Activated CD4-positive, CD25-positive, alpha-beta regulatory T cell (primary cell): ENCODE results near the gene TM9SF4.

Experiments used
- DNase-seq, 4 experiments: peaks; one replicate each; lab custom pipeline; 2025; lab: John Stamatoyannopoulos, UW

The TM9SF4 gene

DNA sequence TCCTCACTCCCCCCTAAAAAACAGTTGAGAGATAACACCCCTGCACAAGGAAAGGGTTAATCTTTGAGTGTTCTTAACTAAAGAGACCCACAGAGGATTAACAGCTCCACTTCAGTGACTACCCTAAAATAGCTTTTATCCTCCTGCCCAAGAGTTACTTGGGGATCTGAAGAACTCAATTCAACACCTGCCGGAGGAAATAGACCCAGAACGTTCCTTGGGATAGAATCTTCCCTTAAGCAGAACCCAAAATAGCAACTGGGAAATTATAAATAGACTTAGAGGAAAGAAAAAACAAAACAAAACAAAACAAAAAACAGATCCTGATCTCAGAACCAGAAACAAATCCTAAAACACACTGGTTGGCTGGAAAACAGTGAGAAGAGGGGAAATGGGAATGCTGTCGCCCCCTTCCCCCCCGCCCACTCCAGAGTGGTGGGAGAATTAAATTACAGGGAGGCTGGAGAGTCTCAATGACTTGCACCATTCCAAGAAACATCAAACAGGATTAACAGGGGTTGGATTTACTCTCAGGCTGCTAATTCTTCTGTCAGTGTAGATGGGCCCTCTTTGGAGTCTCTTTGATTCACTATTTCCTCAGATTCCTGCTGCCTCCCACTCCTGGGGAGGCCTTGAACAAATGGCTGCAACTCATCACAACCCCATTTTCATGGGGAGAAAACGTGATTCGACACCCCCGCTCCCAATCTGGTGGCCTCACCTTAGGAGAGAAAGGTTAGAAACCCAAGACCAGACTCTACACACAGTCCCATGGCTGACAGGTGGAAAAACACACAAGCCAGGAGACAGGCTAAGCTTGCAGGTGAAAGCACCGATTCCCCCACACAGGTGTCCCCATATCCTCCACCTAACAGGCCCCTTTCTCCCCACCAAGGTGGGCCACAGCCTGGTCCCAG is 96.6 kb downstream of the TM9SF4 start:
- no peak for DNase-seq

DNA sequence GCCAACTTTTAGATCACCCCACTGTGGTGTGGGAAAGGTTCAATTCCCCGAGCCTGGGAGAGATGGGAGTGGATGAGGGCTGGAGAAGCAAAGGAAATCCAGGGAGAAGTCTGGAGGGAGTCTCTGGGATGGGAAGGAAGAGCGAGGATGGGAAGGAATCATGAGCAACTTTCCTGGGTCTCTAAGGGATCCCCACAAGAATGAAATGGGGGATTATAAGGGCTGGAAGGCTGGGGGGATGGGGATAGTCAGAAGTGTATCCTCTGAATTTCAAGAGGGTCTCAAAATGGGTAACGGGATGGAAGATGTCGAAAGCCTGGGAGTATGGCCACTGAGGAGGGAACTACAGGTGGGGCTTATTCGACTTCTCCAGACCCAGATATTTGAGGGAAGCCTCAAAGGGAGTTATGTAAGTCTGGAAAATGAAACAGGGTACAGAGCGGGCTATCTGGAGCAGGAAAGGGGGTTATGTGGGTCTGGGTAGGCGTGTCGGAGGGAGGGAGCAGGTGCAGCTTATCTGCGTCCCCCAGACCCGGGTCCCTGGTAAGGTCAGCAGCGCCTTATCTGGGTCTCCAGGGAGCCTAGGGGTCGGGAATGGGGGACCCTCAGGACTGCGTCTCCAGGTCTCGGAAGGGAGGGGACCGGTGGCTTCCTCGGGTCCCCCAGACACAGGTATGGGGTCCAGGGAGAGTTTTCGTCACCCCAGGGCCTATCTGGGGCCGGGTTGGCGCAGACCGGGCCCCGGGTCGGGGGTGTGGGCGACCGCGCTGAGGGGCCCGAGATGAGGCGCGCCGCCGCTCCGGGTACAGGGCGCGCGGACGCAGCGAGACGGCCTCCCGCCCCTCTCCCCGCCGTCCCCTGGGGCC is 97.5 kb downstream of the TM9SF4 start:
- no peak for DNase-seq

DNA sequence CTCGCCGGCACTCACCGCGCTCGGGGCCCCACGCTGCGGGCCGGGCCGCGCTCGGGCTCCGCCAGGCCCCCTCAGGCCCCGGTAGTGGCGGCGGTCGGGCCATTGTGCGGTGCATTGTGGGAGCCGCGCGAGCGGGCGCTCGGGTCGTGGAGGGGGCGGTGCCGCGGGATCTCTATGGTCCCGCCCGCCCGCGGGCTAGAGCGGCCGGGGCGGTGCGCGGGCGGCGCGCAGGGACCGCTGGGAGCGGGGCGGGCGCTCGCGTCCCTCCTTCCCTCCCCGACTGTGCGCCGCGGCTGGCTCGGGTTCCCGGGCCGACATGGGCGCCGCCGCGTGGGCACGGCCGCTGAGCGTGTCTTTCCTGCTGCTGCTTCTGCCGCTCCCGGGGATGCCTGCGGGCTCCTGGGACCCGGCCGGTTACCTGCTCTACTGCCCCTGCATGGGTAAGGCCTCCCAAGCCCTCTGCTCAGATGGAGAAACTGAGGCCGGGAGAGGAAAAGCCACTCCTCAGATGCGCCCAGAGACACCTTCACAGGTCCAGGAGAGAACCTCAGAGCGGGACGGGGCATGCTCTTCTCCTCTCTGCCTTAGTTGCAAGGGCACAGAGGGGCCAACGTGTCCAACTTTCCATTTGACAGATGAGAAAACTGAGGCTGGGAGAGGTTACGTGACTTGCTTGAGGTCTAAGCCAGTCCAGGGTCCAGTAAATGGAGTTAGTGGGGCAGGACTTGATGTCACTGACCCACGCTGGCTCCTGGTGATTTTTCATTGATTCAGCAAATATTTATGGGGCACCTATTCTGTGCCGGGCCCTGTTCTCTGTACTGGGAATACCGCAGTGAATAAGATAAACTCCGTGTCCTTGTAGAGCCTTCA is 98.3 kb downstream of the TM9SF4 start, which contains the start of the genes PLAGL2 and POFUT1:
PLAGL2 (minus strand) TSS at position 118 of the 873 bp plus-strand sequence. CDS start 5,565 bp downstream, outside the sequence.
POFUT1 (plus strand) TSS at position 255 of the 873 bp plus-strand sequence; CDS start at position 317, 62 bp downstream.
- peak; percentile 74 to 85 (median 82) for DNase-seq

DNA sequence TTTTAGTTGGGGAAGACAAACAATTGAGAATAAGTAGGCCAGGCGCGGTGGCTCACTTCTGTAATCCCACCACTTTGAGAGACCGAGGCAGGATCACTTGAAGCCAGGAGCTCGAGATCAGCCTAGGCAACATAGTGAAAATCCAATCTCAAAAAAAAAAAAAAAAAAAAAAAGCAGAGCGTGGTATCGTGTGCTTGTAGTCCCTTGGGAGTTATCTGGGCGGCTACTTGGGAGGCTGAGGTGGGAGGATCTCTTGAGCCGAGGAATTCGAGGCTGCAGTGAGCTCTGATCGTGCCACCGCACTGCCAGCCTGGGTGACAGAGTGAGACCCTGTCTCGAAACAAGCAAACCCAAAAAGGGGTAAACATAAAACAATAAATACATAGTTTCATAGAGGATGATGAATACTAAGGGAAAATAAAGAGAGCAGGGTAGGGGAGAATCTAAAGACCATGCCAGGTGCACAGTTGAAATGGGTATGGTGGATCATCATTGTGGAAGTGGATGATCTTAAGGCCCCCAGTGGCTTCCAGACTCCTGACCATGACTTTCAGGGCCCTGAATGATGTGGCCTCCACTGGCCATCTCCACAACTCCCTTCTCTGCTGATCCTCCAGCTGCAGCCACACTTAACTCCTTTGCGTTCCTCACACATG is 99.1 kb downstream of the TM9SF4 start:
- no peak for DNase-seq

DNA sequence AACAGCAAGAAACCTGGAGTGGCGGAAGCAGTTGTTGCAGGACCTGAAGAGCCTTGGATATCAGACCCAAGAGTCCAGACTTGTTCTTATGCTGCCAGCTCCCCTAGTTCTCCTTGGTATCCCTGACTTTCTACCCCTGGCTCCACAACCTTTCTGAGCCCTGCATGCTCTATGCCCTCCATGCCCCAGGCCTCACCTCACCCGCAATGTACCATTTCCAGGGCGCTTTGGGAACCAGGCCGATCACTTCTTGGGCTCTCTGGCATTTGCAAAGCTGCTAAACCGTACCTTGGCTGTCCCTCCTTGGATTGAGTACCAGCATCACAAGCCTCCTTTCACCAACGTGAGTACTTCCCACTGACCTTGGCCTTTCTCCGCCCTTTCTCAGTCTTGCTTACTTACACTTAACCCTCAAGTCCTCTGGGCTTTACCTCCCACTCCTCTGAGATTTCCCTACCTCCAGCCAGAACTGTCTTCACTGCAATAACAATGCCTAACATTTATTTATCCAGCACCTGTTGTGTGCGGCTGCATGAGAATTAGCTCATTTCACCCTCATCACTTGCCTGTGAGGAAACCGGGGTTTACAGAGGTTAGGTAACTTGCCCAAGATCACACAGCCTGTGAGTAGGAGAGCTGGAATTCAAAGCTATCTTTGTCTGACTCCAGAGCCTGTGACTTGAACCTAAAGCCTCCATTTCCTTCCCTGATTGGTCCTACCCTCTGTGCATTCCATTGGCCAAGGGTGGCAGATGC is 100.5 kb downstream of the TM9SF4 start:
- DNase-seq, result no peak

DNA sequence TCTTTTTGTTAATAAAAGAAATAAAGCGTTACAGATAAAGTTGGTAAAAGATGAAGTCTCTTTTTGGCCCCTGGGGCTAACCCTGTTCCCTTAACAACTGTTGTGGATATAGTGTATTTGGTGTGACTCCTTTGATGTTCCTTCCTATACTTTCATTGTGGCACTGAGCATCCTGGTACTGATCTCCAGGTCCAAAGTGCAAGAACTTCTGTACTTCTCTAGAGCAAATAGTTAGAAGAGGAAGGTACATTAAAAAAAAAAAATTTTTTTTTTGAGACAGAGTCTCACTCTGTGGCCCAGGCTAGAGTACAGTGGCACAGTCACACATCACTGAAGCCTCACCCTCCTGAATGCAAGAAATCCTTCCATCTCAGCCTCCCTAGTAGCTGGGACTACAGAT is 104.4 kb downstream of the TM9SF4 start:
- DNase-seq, result no peak

DNA sequence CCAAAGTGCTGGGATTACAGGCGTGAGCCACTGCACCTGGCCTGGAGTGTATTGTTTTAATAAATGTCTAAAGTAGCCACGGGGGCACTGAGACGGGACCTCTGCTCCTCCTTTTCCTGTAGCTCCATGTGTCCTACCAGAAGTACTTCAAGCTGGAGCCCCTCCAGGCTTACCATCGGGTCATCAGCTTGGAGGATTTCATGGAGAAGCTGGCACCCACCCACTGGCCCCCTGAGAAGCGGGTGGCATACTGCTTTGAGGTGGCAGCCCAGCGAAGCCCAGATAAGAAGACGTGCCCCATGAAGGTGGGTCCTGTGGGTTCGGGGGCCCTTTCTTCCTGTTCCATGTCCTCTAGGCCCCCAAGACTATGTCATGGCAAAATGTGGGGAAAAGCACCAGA is 105.6 kb downstream of the TM9SF4 start:
- no peak for DNase-seq

DNA sequence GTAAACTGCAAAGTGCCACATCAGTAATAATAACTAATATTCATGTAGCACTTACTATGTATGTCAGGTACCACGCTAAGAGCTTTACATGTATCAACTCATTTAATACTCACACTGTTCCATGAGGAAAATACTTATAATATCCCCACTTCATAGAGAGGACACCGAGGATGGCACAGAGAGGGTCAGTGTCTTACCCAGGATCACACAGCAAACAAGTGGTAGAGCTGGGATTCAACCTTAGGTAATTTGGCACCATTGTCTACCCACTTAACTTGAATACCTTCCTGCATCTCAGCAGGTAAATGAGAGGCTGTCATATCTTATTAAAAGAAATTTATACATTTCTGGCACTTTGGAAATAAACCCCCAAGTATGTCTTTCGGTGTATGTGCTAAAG is 106.2 kb downstream of the TM9SF4 start:
- DNase-seq, result no peak

DNA sequence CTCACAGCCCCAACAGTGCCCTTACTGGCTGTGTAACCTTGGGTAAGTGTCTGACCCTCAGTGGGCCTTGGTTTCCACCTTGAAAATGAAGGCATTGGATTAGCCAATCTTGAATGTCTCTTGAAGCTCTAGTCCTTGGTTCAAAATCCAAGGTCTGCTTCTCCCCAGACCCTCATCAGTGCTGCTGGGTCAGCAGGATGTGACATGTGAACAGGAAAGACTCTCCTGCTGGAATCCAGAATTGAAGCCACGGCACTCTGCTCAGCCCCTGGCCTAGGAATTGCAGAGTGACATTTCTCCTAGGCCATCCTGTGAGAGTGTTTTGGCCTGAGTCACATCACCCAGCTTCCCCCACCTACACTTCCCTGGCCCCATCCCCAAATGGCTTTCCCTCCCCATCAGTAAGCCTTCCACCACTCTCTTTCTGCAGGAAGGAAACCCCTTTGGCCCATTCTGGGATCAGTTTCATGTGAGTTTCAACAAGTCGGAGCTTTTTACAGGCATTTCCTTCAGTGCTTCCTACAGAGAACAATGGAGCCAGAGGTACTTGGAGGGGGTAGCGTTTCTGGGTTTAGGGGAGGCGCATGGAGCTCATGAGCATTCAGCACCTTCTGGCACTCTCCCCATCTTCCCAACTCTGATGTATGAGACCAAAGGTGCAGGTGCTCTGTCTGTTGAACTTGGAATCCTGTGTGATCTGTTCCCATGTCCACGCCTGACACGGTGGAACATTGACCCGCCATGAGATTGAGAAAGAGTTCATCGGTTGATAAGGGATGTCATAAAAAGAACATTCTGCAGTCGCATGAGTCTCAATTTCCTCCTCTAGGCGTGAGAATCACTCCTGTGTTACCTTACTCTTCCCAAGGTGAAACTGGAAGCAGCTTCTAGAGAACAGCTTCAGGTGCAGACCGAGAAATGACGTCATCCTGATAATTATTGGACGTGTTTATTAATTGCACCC is 106.9 kb downstream of the TM9SF4 start:
- no peak for DNase-seq
